Tibial nerve (tissue), 3 donors: ENCODE data around the gene AAMDC.

Experiments
- CTCF ChIP-seq, 5 experiments: fragments of 200-600 bp in 3 of 5; fragments of 450-650 bp in 2 of 5; sonication (generic) in 3 of 5; IDR thresholded peaks; one replicate each; pipeline ENCODE4 v1.5.1; 2016 to 2019; ENCODE audit warnings: antibody characterized with exemption in 5 of 5, mild to moderate bottlenecking in 3 of 5, moderate library complexity in 2 of 5
- POLR2A ChIP-seq, 2 donors: fragments of 450-650 bp; IDR thresholded peaks; one replicate each; pipeline ENCODE4 v1.6.1; 2017; ENCODE audit warnings: antibody characterized with exemption in 2 of 2, mild to moderate bottlenecking in 2 of 2, moderate library complexity in 2 of 2

- TF ChIP-seq CTCF (IDR thresholded peaks at IDR 0.05) (no peak), POLR2A (IDR thresholded peaks at IDR 0.05) (no peak)
These were observed 14.5 kb upstream of the AAMDC start for GRCh38 chr11:77806415-77806814.
